ENCODE data around the gene TDRD3.

The TDRD3 gene

DNA sequence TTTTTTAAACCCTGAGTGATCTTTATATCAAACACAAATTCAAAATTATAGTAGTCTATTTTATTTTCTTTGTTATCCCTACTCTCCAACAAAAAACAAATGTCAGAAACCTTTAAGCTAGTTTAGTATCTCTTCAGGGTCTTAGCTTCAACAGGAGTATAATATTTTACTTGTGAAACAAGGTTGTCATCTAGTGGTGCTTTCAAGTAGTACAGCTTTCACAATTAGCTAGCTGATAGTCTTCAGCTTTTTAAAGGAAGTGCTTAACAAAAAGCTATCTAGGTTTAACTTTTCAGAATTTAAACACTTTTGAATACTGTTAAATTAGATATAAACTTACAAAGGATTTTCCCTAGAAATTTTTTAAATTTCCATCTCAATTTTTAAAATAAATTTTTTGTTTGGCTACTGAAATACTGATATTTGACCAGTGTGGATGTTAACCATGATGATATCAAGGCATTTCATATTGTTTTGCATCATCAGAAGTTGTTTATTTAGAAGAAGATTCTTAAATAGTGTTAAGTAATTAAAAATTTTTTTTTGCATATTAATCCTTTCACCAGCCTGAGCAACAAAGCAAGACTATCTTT, 34.2 kb downstream of the TDRD3 start:
- no peak overlapping the region for H3K4me3 ChIP-seq (ENCODE audit: low read length)
- H3K27ac ChIP-seq (ENCODE audit: low read depth, low read length): no peak overlapping the region
- no peak overlapping the region for H3K9ac ChIP-seq (ENCODE audit: low read length)
- no peaks in the 10 kb centered on the region for H3K4me1 ChIP-seq (ENCODE audit: control insufficient read depth, insufficient read depth, low read length)
- H3K36me3 ChIP-seq (ENCODE audit: control insufficient read depth, insufficient read depth, low read length): no peaks in the 10 kb centered on the region
- H3K27me3 ChIP-seq (ENCODE audit: control insufficient read depth, insufficient read depth, low read length): no peaks in the 10 kb centered on the region

DNA sequence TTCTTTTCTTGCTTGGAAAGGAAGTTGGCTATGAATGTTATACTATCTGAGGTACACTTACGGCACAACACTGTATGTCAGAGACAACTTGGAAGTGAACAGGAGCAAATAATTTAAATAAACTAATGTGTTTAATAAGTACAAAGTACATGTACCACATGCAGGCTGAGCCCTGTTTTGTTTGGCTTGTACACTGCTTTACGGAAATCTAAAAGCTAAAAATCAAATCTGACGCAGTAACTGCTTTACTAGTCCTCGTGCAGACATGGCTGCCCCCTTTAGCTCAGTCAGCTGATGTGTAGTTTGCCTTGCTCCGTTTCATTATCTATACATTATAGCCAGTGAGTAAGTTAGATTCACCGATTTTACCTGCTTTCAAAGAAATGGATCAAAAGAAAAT, 36.5 kb downstream of the TDRD3 start:
- Histone ChIP-seq H3K9ac (ENCODE audit: low read length) (no peak overlapping the region), H3K4me1 (ENCODE audit: control insufficient read depth, insufficient read depth, low read length) (no peaks in the 10 kb centered on the region), H3K4me3 (ENCODE audit: low read length) (no peak overlapping the region), H3K36me3 (ENCODE audit: control insufficient read depth, insufficient read depth, low read length) (no peaks in the 10 kb centered on the region), H3K27ac (ENCODE audit: low read depth, low read length) (no peak overlapping the region), H3K27me3 (ENCODE audit: control insufficient read depth, insufficient read depth, low read length) (no peaks in the 10 kb centered on the region)

DNA sequence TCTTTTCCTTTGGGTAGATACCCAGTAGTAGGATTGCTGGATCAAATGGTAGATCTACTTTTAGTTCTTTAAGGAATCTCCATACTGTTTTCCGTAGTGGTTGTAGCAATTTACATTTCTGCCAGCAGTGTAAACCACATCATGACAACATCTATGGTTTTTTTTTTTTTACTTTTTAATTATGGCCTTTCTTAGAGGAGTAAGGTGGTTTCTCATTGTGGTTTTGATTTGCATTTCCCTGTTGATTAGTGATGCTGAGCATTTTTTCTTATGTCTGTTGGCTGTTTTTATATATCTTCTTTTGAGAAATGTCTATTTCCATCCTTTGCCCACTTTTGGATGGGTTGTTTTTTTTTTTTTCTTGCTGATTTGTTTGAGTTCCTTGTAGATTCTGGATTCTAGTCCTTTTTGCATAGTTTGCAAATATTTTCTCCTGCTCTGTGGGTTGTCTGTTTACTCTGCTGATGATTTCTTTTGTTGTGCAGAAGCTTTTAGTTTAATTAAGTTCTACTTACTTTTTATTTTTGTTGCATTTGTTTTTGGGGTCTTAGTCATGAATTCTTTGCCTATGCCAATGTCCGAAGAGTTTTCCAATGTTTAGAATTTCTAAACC, 38.8 kb downstream of the TDRD3 start:
- Histone ChIP-seq H3K36me3 (ENCODE audit: control insufficient read depth, insufficient read depth, low read length) (no peaks in the 10 kb centered on the region), H3K27ac (ENCODE audit: low read depth, low read length) (no peak overlapping the region), H3K4me1 (ENCODE audit: control insufficient read depth, insufficient read depth, low read length) (no peaks in the 10 kb centered on the region), H3K9ac (ENCODE audit: low read length) (no peak overlapping the region), H3K4me3 (ENCODE audit: low read length) (no peak overlapping the region), H3K27me3 (ENCODE audit: control insufficient read depth, insufficient read depth, low read length) (no peaks in the 10 kb centered on the region)

DNA sequence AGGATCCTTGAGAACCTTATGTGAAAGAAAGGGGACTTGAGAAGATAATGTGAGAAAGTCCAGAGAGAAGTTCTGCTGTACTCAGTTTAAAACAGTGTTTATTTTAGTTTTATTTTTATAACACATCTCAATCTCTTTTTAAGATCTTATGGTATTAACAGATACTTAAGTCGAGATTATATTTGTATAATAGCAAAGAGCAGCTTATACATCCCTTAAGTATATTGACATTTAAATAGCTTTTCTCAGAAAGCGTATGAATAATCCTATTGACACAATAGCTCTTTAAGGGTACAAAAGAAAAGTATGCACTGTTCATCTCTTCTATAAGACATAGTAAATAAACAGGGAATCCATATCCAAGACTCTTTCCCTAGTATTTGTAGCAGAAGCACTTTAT, 42.2 kb downstream of the TDRD3 start:
- no peak overlapping the region for H3K27ac ChIP-seq (ENCODE audit: low read depth, low read length)
- H3K4me1 ChIP-seq (ENCODE audit: control insufficient read depth, insufficient read depth, low read length): no peaks in the 10 kb centered on the region
- H3K9ac ChIP-seq (ENCODE audit: low read length): no peak overlapping the region
- no peaks in the 10 kb centered on the region for H3K36me3 ChIP-seq (ENCODE audit: control insufficient read depth, insufficient read depth, low read length)
- no peaks in the 10 kb centered on the region for H3K27me3 ChIP-seq (ENCODE audit: control insufficient read depth, insufficient read depth, low read length)
- H3K4me3 ChIP-seq (ENCODE audit: low read length): no peak overlapping the region

DNA sequence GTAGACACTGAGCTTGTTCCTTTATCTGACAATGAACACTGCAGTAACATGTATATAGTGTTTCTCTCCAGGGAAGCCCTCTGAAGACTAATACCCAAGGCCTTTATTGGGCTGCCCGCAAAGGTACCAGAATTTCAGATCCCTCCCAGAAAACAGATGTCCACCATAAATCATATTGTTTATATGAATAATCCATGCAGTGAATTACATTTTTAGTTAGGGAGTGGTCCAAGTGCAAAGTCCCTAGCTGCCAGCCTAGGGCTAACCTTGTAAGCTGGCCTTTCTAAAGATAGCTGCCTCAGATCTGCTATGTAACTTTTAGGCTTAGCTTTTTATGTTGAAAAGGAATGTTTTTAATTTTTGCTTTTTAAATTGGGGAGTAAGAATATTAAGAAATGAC, 44.7 kb downstream of the TDRD3 start:
- Histone ChIP-seq H3K9ac (ENCODE audit: low read length) (no peak overlapping the region), H3K4me3 (ENCODE audit: low read length) (no peak overlapping the region), H3K27ac (ENCODE audit: low read depth, low read length) (no peak overlapping the region), H3K27me3 (ENCODE audit: control insufficient read depth, insufficient read depth, low read length) (no peaks in the 10 kb centered on the region), H3K36me3 (ENCODE audit: control insufficient read depth, insufficient read depth, low read length) (no peaks in the 10 kb centered on the region), H3K4me1 (ENCODE audit: control insufficient read depth, insufficient read depth, low read length) (no peaks in the 10 kb centered on the region)

DNA sequence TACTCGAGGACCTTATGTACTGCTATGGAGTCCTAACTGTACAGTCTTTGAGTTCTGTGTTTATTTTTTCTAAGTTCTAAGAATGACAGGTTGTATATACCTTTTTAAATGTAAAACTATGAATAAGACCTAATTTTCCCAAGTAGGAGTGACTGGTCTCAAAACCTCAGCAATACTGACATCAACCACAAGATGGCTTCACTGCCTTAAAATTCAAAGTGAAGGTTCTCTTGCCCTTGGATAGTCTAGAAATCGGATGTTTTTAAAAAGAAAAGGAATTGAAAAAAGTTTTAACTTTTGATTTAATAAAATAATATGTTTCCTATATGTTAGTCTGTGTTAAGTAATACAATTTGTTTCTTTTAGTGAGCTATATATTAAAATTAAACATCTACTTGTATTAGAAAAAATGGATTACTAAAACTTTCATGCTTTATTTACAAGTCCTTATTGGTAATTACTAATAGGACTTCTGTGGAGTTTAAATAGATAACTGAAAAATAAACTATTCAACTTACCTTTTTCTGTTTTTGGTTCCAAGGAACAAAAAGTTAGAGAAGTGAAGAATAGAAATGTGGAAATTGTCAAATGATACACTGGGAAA, 52.0 kb downstream of the TDRD3 start:
- no peak overlapping the region for H3K9ac ChIP-seq (ENCODE audit: low read length)
- H3K4me1 ChIP-seq (ENCODE audit: control insufficient read depth, insufficient read depth, low read length): no peaks in the 10 kb centered on the region
- H3K27ac ChIP-seq (ENCODE audit: low read depth, low read length): no peak overlapping the region
- no peaks in the 10 kb centered on the region for H3K36me3 ChIP-seq (ENCODE audit: control insufficient read depth, insufficient read depth, low read length)
- no peaks in the 10 kb centered on the region for H3K27me3 ChIP-seq (ENCODE audit: control insufficient read depth, insufficient read depth, low read length)
- no peak overlapping the region for H3K4me3 ChIP-seq (ENCODE audit: low read length)

DNA sequence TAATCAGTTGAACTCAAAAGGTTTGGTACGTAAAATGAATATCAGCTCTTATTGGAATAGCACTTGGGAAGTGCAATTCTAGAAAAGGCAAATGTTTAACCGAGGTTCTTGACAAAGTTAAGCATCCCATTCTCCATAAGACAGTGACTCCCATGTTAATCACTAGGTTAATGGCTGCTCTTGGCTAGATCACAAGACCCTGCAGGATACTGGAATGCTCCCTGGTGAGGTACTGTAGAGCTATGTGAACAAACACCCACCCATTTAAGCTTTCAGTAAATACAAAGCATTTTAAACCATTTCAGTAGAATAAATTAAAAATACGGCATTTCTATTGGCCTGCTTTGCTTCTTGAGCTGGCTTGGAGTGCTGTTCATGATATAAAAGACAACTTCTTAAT, 56.5 kb downstream of the TDRD3 start:
- H3K4me3 ChIP-seq (ENCODE audit: low read length): no peak overlapping the region
- H3K27ac ChIP-seq (ENCODE audit: low read depth, low read length): no peak overlapping the region
- no peaks in the 10 kb centered on the region for H3K27me3 ChIP-seq (ENCODE audit: control insufficient read depth, insufficient read depth, low read length)
- no peaks in the 10 kb centered on the region for H3K4me1 ChIP-seq (ENCODE audit: control insufficient read depth, insufficient read depth, low read length)
- no peaks in the 10 kb centered on the region for H3K36me3 ChIP-seq (ENCODE audit: control insufficient read depth, insufficient read depth, low read length)
- no peak overlapping the region for H3K9ac ChIP-seq (ENCODE audit: low read length)

DNA sequence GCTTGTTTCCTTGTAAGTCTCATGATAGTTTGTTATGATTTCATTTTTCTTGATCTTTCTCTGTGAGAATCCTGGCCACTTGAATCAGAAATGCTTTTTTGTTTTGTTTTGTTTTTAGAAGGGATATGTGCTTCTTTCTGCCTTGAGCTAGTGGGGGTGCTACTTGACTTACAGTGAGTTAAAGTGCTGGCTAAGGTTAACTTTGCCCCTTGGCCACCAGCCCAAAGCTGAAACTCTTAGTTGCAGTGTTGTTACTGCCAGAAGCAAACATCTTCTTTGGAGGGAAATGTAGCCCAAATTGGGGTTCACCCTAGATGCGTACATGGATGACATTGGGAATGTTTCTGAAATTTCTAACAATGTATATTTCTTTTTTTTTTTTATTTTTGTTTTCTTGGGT, 57.4 kb downstream of the TDRD3 start:
- Histone ChIP-seq H3K36me3 (ENCODE audit: control insufficient read depth, insufficient read depth, low read length) (no peaks in the 10 kb centered on the region), H3K27me3 (ENCODE audit: control insufficient read depth, insufficient read depth, low read length) (no peaks in the 10 kb centered on the region), H3K9ac (ENCODE audit: low read length) (no peak overlapping the region), H3K4me1 (ENCODE audit: control insufficient read depth, insufficient read depth, low read length) (no peaks in the 10 kb centered on the region), H3K27ac (ENCODE audit: low read depth, low read length) (no peak overlapping the region), H3K4me3 (ENCODE audit: low read length) (no peak overlapping the region)

DNA sequence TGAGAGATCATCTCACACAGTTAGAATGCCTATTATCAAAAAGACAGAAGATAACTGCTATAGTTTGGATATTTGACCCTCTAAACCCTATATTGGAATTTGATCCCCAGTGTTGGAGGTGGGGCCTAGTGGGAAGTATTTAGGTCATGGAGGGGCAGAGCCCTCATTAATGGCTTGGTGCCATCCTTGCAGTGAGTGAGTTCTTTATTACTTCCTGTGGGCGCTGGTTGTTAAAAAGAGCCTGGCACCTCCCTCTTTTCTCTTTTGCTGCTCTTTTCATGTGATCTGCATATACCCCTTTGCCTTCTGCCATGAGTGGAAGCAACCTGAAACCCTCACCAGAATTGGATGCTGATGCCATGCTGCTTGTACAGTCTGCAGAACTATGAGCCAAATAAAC, 66.8 kb downstream of the TDRD3 start:
- Histone ChIP-seq H3K4me3 (ENCODE audit: low read length) (no peak overlapping the region), H3K4me1 (ENCODE audit: control insufficient read depth, insufficient read depth, low read length) (no peaks in the 10 kb centered on the region), H3K9ac (ENCODE audit: low read length) (no peak overlapping the region), H3K27me3 (ENCODE audit: control insufficient read depth, insufficient read depth, low read length) (no peaks in the 10 kb centered on the region), H3K27ac (ENCODE audit: low read depth, low read length) (no peak overlapping the region), H3K36me3 (ENCODE audit: control insufficient read depth, insufficient read depth, low read length) (peaks cover 5% of the 10 kb centered on the region)

DNA sequence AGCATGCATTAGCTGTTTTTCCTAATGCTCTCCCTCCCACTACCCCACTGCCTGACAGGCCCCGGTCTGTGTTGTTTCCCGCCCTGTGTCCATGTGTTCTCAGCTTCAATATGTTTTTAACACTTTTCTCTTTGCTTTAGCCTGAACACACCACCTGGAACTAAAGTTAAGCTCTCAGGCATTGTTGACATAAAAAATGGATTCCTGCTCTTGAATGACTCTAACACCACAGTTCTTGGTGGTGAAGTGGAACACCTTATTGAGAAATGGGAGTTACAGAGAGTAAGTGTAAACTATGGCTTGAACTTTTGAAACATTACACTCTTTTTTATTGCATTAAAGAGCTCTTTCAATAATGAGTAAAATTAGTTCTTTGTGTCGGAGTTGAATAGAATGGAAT, 70.1 kb downstream of the TDRD3 start:
- H3K4me1 ChIP-seq (ENCODE audit: control insufficient read depth, insufficient read depth, low read length): no peaks in the 10 kb centered on the region
- H3K27ac ChIP-seq (ENCODE audit: low read depth, low read length): no peak overlapping the region
- peaks cover 4% of the 10 kb centered on the region for H3K36me3 ChIP-seq (ENCODE audit: control insufficient read depth, insufficient read depth, low read length)

DNA sequence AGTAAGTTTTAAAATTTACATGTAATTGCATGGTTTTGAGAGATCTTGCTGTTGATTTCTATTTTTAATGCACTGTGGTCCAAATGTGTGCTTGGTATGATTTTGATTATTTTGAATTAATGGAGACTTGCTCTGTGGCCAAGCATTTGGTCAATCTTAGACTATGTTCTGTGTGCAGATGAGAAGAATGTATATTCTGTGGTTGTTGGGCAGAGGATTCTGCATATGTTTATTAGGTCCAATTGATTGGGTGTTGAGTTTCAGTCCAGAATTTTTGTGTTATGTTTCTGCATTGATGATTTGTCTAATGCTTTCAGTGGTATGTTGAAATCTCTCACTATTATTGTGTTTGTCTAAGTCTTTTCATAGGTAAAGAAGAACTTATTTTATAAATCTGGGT, 82.3 kb downstream of the TDRD3 start:
- H3K27ac ChIP-seq (ENCODE audit: low read depth, low read length): no peak overlapping the region
- H3K4me3 ChIP-seq (ENCODE audit: low read length): no peak overlapping the region
- H3K9ac ChIP-seq (ENCODE audit: low read length): no peak overlapping the region
- no peaks in the 10 kb centered on the region for H3K4me1 ChIP-seq (ENCODE audit: control insufficient read depth, insufficient read depth, low read length)
- H3K36me3 ChIP-seq (ENCODE audit: control insufficient read depth, insufficient read depth, low read length): peaks cover 9% of the 10 kb centered on the region
- no peaks in the 10 kb centered on the region for H3K27me3 ChIP-seq (ENCODE audit: control insufficient read depth, insufficient read depth, low read length)

More for the DNA sequence above, 70.1 kb downstream of the TDRD3 start:
- Histone ChIP-seq H3K9ac (ENCODE audit: low read length) (no peak overlapping the region), H3K27me3 (ENCODE audit: control insufficient read depth, insufficient read depth, low read length) (no peaks in the 10 kb centered on the region), H3K4me3 (ENCODE audit: low read length) (no peak overlapping the region)

DNA sequence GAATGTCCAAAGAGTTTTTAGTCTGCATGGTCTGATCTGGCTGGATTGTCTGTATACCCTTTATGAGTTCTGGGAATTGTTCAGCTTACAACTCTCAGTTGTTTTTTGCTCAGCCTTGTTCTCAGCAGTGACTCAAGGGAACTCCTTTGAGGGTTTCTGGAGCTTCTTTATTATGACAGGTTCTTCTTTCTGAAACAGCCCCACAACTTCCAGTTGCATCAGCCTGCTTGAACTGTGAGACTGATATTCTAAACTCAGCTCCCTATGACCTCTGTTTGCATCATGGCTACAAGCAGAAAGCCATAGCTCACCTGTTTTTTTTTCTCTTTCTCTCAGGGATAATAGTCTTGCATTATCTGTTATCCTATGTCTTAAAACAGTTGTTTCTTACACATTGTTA, 85.0 kb downstream of the TDRD3 start:
- peaks cover 9% of the 10 kb centered on the region for H3K36me3 ChIP-seq (ENCODE audit: control insufficient read depth, insufficient read depth, low read length)
- no peak overlapping the region for H3K9ac ChIP-seq (ENCODE audit: low read length)
- no peak overlapping the region for H3K4me3 ChIP-seq (ENCODE audit: low read length)
- H3K4me1 ChIP-seq (ENCODE audit: control insufficient read depth, insufficient read depth, low read length): no peaks in the 10 kb centered on the region
- H3K27ac ChIP-seq (ENCODE audit: low read depth, low read length): no peak overlapping the region
- H3K27me3 ChIP-seq (ENCODE audit: control insufficient read depth, insufficient read depth, low read length): no peaks in the 10 kb centered on the region

DNA sequence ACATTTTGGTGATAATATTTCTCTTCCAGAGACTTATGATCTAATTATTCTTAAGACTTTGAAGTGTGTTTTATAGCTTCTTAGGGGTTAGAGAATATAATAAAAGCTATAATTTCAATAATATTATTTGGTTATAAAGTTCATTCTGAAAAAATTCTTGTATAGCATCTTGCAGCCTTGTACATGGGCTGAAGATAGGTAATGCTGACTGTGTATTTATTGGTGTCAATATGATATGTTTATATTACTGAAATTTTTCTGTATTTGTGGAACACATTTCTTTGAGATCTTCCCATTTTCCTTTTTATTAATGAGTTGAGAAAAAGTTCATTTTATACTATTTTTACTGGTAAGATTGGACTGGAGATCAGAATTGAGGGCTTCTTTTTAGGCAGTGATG, 87.8 kb downstream of the TDRD3 start:
- Histone ChIP-seq H3K4me3 (ENCODE audit: low read length) (no peak overlapping the region), H3K9ac (ENCODE audit: low read length) (no peak overlapping the region), H3K36me3 (ENCODE audit: control insufficient read depth, insufficient read depth, low read length) (peaks cover 7% of the 10 kb centered on the region)

More for the DNA sequence above, 87.8 kb downstream of the TDRD3 start:
- Histone ChIP-seq H3K27me3 (ENCODE audit: control insufficient read depth, insufficient read depth, low read length) (no peaks in the 10 kb centered on the region), H3K27ac (ENCODE audit: low read depth, low read length) (no peak overlapping the region), H3K4me1 (ENCODE audit: control insufficient read depth, insufficient read depth, low read length) (no peaks in the 10 kb centered on the region)
